ENCODE data around the gene TUFT1.

The TUFT1 gene

GRCh38 chr1:151553659-151554058, 13.6 kb downstream of the TUFT1 start:
- ChIA-PET CTCF (no interaction called here), POLR2A (no interaction called here)
- no peak for DNase-seq (ENCODE audit: low read depth, low spot score)
- H3K4me3 ChIP-seq (ENCODE audit: low read depth, low read length): no peak overlapping the region
- TF ChIP-seq, protein P1, sequence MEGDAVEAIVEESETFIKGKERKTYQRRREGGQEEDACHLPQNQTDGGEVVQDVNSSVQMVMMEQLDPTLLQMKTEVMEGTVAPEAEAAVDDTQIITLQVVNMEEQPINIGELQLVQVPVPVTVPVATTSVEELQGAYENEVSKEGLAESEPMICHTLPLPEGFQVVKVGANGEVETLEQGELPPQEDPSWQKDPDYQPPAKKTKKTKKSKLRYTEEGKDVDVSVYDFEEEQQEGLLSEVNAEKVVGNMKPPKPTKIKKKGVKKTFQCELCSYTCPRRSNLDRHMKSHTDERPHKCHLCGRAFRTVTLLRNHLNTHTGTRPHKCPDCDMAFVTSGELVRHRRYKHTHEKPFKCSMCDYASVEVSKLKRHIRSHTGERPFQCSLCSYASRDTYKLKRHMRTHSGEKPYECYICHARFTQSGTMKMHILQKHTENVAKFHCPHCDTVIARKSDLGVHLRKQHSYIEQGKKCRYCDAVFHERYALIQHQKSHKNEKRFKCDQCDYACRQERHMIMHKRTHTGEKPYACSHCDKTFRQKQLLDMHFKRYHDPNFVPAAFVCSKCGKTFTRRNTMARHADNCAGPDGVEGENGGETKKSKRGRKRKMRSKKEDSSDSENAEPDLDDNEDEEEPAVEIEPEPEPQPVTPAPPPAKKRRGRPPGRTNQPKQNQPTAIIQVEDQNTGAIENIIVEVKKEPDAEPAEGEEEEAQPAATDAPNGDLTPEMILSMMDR (IDR thresholded peaks at IDR 0.05; ENCODE audit: insufficient read depth, low read length, missing control alignments): no peak

DNA sequence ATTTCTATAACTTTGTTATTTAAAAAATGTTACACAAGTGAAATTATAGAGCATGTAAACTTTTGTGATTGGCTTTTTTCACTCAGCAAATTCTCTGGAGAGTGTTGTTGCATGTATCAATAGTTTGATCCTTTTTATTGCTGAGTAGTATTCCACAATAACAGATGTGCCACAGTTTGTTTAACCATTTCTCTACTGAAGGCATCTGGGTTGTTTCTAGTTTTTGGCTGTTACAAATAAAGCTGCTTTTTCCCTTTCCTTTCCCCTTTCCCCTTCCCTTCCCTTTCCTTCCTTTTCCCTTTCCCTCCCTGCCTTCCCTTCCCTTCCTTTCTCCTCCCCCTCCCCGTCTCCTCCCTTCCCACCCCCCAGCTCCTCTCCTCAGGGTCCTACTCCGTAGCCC, 15.9 kb downstream of the TUFT1 start:
- TF ChIP-seq, protein P1 (IDR thresholded peaks at IDR 0.05; ENCODE audit: insufficient read depth, low read length, missing control alignments): no peak
- no peak overlapping the region for H3K4me3 ChIP-seq (ENCODE audit: low read depth, low read length)
- ChIA-PET CTCF (interaction anchor here (1.6 kb wide), 1 partner anchor 20 kb away, joined by 5 read pairs; no protein-coding TSS in a partner anchor), POLR2A (interaction anchor here (0.7 kb wide), 1 partner anchor 19 kb away, joined by 3 read pairs; no protein-coding TSS in a partner anchor)
- DNase-seq (ENCODE audit: low read depth, low spot score): no peak

DNA sequence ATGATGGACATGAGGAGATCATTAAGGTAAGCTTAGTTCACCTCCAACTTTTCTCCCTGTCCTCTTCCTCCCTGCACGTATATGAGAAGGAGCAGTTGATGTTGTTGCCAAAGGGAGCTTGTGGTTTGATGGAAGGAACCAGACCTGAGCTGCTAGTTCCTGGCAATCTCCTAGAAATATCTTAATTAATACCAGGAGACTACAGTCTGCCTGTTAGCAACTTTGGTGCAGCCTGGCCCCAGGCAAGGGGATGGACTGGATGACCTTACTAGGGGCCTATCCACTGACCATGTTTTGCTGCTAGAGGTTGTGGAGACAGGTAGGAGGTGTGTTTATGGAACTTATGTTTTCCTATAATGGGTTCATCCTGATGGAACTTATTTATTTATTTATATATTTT, 22.6 kb downstream of the TUFT1 start:
- no peak for DNase-seq (ENCODE audit: low read depth, low spot score)
- CTCF ChIA-PET: interaction anchor here (1.4 to 1.5 kb wide), 2 partner anchors 8 to 31 kb away, joined by 3 to 5 read pairs; no protein-coding TSS in a partner anchor
- TF ChIP-seq, protein P1 (IDR thresholded peaks at IDR 0.05; ENCODE audit: insufficient read depth, low read length, missing control alignments): no peak
- POLR2A ChIA-PET: no interaction called here
- H3K4me3 ChIP-seq (ENCODE audit: low read depth, low read length): no peak overlapping the region

- TF ChIP-seq, protein P1 (IDR thresholded peaks at IDR 0.05; ENCODE audit: insufficient read depth, low read length, missing control alignments): no peak
- H3K4me3 ChIP-seq (ENCODE audit: low read depth, low read length): no peak overlapping the region
- no peak for DNase-seq (ENCODE audit: low read depth, low spot score)
- ChIA-PET CTCF (no interaction called here), POLR2A (no interaction called here)
Observed at GRCh38 chr1:151563376-151563775, 23.3 kb downstream of the TUFT1 start.

- no peak overlapping the region for H3K4me3 ChIP-seq (ENCODE audit: low read depth, low read length)
- ChIA-PET CTCF (no interaction called here), POLR2A (no interaction called here)
- TF ChIP-seq, protein P1 (IDR thresholded peaks at IDR 0.05; ENCODE audit: insufficient read depth, low read length, missing control alignments): no peak
- DNase-seq (ENCODE audit: low read depth, low spot score): no peak
Observed at GRCh38 chr1:151565502-151566189, 25.5 kb downstream of the TUFT1 start.

DNA sequence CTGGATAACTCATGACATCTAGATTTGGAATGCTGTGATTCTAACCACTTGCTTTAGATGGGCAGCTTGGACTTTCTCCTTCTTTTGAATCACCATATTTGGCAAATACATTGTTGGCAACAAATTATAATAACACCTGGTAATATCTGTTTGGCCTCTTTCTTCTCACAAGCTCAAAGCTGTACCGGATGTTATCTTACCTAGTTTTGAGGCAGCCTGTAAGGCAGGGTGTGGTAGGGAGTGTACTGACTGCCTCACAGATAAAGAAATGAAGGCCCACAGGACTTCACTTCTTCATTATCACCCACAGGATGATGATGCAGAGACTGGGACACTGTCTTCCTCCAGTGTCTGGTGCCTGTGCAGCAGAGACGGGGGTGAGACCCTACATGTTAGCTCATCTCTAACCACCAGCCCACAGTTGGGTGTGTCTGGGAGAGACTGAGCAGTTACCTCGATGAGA, 28.5 kb downstream of the TUFT1 start:
- no peak overlapping the region for H3K4me3 ChIP-seq (ENCODE audit: low read depth, low read length)
- TF ChIP-seq, protein P1 (IDR thresholded peaks at IDR 0.05; ENCODE audit: insufficient read depth, low read length, missing control alignments): no peak
- POLR2A ChIA-PET: no interaction called here
- no peak for DNase-seq (ENCODE audit: low read depth, low spot score)
- CTCF ChIA-PET: interaction anchor here (1.7 kb wide), 1 partner anchor 26 kb away, joined by 6 read pairs; no protein-coding TSS in a partner anchor

Measured in AG04449 (cell line).